Measurements from ENCODE around the gene LRMDA.

DNA sequence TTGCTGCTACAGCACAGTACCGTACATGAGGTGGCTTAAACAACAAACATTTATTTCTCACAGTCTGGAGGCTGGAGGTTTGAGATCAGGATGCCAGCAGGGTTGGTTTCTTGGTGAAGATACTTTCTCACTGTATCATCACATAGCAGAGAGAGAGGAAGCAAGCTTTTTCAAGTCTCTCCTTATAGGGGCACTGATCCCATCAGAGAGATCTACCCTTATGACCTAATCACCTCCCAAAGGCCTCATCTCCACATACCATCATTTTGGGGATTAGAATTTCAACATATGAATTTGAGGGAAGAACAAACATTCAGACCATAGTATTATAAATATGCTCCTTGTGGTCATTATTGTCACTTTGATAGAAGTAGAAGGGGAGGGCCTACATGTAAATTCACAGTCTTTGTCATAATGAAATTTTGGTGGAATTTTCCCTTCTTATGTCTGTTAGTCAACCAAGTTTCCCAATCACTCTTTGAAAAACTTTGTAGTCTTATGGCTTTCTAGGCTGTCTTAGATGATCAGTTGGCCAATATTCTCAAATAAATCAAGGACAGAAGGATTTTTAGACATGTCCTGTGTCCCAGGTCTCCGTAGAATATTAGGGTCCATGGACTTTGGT lies 606.2 kb downstream of the LRMDA start:
- TF ChIP-seq, protein P1, sequence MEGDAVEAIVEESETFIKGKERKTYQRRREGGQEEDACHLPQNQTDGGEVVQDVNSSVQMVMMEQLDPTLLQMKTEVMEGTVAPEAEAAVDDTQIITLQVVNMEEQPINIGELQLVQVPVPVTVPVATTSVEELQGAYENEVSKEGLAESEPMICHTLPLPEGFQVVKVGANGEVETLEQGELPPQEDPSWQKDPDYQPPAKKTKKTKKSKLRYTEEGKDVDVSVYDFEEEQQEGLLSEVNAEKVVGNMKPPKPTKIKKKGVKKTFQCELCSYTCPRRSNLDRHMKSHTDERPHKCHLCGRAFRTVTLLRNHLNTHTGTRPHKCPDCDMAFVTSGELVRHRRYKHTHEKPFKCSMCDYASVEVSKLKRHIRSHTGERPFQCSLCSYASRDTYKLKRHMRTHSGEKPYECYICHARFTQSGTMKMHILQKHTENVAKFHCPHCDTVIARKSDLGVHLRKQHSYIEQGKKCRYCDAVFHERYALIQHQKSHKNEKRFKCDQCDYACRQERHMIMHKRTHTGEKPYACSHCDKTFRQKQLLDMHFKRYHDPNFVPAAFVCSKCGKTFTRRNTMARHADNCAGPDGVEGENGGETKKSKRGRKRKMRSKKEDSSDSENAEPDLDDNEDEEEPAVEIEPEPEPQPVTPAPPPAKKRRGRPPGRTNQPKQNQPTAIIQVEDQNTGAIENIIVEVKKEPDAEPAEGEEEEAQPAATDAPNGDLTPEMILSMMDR (IDR thresholded peaks at IDR 0.05): no peak
- TF ChIP-seq POLR2A (IDR thresholded peaks at IDR 0.05): no peak
